ENCODE data around the gene RPL7A. TPM values are rescaled to one million over a fixed set of nuclear protein-coding genes. Genes with fewer than 3 reads are reported as not detected.
"Not testable (repeated sequence)": the region's sequence is repeated elsewhere in the genome, so short reads cannot be mapped to it uniquely, and the experiment has no call there.

Gene RPL7A
- polyA plus RNA-seq, 1 experiment: 2,708 TPM

DNA sequence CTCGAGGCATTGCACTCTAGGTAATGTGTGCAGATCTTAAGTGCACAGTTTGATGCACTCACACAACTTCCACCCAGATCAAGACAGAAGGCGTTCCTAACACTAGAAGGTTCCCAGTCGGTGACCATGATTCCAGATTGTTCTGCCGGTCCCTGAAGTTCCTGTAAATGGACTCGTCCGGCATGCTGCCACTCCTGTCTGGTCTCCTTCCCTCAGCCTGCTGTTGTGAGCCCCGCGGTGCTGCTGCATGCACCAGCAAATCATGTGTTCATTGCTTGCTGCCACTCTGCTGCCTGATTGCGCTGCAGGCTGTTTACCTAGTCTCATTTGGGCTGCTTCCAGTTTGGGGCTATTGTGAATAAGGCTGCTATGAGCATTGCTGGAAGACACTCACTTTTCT is 39.7 kb downstream of the RPL7A start:
- H3K27me3 ChIP-seq (ENCODE audit: control insufficient read depth, insufficient read depth, low read length): peaks cover 3% of the 10 kb centered on the region
- no peak overlapping the region for H3K4me3 ChIP-seq (ENCODE audit: low read depth, low read length)
- TF ChIP-seq, protein P1, sequence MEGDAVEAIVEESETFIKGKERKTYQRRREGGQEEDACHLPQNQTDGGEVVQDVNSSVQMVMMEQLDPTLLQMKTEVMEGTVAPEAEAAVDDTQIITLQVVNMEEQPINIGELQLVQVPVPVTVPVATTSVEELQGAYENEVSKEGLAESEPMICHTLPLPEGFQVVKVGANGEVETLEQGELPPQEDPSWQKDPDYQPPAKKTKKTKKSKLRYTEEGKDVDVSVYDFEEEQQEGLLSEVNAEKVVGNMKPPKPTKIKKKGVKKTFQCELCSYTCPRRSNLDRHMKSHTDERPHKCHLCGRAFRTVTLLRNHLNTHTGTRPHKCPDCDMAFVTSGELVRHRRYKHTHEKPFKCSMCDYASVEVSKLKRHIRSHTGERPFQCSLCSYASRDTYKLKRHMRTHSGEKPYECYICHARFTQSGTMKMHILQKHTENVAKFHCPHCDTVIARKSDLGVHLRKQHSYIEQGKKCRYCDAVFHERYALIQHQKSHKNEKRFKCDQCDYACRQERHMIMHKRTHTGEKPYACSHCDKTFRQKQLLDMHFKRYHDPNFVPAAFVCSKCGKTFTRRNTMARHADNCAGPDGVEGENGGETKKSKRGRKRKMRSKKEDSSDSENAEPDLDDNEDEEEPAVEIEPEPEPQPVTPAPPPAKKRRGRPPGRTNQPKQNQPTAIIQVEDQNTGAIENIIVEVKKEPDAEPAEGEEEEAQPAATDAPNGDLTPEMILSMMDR (IDR thresholded peaks at IDR 0.05; ENCODE audit: low read depth, low read length): no peak
- no peaks in the 10 kb centered on the region for H3K9me3 ChIP-seq (ENCODE audit: control insufficient read depth, insufficient read depth, low read length)
- CTCF ChIA-PET: no interaction called here
- POLR2A ChIA-PET: no interaction called here
- no peak for DNase-seq (ENCODE audit: low read depth, low spot score)
- H3K27ac ChIP-seq (ENCODE audit: low read depth, low read length): no peak overlapping the region

DNA sequence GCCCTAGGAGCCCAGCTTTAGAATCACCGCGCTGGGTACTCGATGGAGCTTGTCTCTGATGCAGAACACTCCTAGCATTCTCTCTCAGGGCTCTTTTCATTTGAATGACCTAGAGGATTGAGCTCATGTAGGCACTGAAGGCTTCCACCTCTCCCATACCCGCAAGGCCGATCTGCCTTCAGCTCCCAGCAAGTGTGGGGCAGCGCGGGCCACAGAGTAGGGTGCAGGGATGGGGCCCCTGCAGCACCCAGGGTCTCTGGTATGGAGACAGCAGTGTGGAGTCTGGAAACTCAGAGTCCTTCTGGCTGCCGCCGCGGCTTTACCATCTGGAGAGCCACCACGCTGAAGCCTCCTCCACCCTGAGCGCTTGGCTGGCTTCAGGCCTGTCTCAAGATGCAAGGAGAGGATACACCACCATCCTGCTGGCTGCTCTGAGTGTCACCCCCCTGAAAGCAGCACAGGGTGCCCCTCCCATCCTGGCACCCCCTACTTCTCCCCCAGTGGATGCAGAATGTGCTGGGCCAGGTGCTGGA is 41.1 kb downstream of the RPL7A start:
- TF ChIP-seq, protein P1 (IDR thresholded peaks at IDR 0.05; ENCODE audit: low read depth, low read length): no peak
- Histone ChIP-seq H3K4me3 (ENCODE audit: low read depth, low read length) (no peak overlapping the region), H3K27ac (ENCODE audit: low read depth, low read length) (no peak overlapping the region), H3K27me3 (ENCODE audit: control insufficient read depth, insufficient read depth, low read length) (peaks cover 5% of the 10 kb centered on the region), H3K9me3 (ENCODE audit: control insufficient read depth, insufficient read depth, low read length) (no peaks in the 10 kb centered on the region)
- no peak for DNase-seq (ENCODE audit: low read depth, low spot score)
- POLR2A ChIA-PET: no interaction called here
- CTCF ChIA-PET: no interaction called here

DNA sequence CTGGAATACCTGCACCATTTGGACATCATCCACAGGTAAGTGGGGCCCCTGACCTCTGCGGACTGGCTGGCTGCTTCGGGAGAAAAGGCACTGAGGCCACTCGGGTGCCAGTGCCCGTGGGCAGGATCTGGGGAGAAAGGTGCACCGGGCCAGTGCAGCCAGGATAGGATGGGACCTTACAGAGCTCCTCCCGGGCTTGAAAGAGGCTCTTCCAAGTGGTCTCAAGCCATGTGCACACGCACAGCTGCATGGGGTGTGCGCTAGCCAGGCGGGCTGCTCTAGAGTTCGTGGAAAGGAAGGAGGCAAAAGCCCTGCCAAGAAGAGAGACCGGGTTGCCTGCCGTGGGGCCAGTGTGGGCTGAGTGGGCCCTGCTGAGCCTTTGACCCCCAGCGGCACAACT is 41.5 kb downstream of the RPL7A start:
- ChIA-PET CTCF (no interaction called here), POLR2A (no interaction called here)
- Histone ChIP-seq H3K4me3 (ENCODE audit: low read depth, low read length) (no peak overlapping the region), H3K9me3 (ENCODE audit: control insufficient read depth, insufficient read depth, low read length) (no peaks in the 10 kb centered on the region), H3K27me3 (ENCODE audit: control insufficient read depth, insufficient read depth, low read length) (peaks cover 5% of the 10 kb centered on the region), H3K27ac (ENCODE audit: low read depth, low read length) (no peak overlapping the region)
- DNase-seq (ENCODE audit: low read depth, low spot score): no peak
- TF ChIP-seq, protein P1 (IDR thresholded peaks at IDR 0.05; ENCODE audit: low read depth, low read length): no peak

DNA sequence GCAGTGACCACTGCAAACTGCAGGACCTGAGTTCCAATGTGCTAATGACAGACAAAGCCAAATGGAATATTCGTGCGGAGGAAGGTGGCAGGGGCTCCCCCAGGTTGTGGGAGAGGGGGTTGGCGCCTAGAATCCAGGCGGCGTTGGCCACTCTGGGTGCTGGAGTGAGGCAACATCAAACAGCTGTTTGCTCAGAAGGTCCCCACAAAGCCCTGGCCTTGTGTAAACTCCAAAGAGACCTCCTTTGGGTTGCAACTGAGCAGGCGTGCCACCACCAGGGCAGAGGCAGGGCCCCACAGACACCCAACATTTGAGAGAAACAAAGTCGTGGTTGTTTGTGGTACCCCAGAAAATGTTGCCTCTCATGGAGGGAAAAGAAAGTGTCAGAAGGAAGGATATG is 42.7 kb downstream of the RPL7A start:
- Histone ChIP-seq H3K4me3 (ENCODE audit: low read depth, low read length) (no peak overlapping the region), H3K27ac (ENCODE audit: low read depth, low read length) (no peak overlapping the region), H3K27me3 (ENCODE audit: control insufficient read depth, insufficient read depth, low read length) (peaks cover 5% of the 10 kb centered on the region), H3K9me3 (ENCODE audit: control insufficient read depth, insufficient read depth, low read length) (no peaks in the 10 kb centered on the region)
- DNase-seq (ENCODE audit: low read depth, low spot score): no peak
- TF ChIP-seq, protein P1 (IDR thresholded peaks at IDR 0.05; ENCODE audit: low read depth, low read length): no peak
- ChIA-PET POLR2A (no interaction called here), CTCF (interaction anchor here (0.7 kb wide), 1 partner anchor 26 kb away, joined by 4 read pairs; no protein-coding TSS in a partner anchor)

DNA sequence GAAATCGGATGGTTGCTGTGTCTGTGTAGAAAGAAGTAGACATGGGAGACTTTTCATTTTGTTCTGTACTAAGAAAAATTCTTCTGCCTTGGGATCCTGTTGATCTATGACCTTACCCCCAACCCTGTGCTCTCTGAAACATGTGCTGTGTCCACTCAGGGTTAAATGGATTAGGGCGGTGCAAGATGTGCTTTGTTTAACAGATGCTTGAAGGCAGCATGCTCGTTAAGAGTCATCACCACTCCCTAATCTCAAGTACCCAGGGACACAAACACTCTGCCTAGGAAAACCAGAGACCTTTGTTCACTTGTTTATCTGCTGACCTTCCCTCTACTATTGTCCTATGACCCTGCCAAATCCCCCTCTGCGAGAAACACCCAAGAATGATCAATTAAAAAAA is 43.4 kb downstream of the RPL7A start:
- CTCF ChIA-PET; POLR2A ChIA-PET; H3K4me3 ChIP-seq (ENCODE audit: low read depth, low read length); H3K9me3 ChIP-seq (ENCODE audit: control insufficient read depth, insufficient read depth, low read length); H3K27ac ChIP-seq (ENCODE audit: low read depth, low read length); DNase-seq (ENCODE audit: low read depth, low spot score); H3K27me3 ChIP-seq (ENCODE audit: control insufficient read depth, insufficient read depth, low read length): not testable (repeated sequence)

DNA sequence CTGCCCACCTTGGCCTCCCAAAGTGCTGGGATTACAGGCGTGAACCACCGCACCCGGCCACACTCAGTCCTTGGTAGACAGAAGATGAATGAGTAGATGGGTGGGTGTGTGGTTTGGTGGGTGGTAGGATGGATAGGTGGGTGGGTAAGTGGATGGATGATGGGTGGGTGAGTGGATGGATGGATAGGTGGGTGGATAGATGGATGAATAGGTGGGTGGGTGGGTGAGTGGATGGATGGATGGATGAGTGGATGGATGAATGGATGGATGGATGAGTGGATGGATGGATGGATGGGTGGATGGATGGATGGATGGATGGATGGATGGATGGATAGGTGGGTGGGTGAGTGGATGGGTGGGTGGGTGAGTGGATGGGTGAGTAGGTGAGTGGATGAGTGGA is 44.3 kb downstream of the RPL7A start:
- CTCF ChIA-PET; DNase-seq (ENCODE audit: low read depth, low spot score); H3K27ac ChIP-seq (ENCODE audit: low read depth, low read length): not testable (repeated sequence)

More for the DNA sequence above, 44.3 kb downstream of the RPL7A start:
- POLR2A ChIA-PET; H3K4me3 ChIP-seq (ENCODE audit: low read depth, low read length); H3K9me3 ChIP-seq (ENCODE audit: control insufficient read depth, insufficient read depth, low read length): not testable (repeated sequence)
- peaks cover 10% of the 10 kb centered on the region for H3K27me3 ChIP-seq (ENCODE audit: control insufficient read depth, insufficient read depth, low read length)

Measured in AG04450 (cell line).